ENCODE results near the gene MBD2. TPM values are rescaled to one million over a fixed set of nuclear protein-coding genes. Genes with fewer than 3 reads are reported as not detected.
"Not testable (repeated sequence)": the region's sequence is repeated elsewhere in the genome, so short reads cannot be mapped to it uniquely, and the experiment has no call there.

Gene MBD2
- total and polyA plus RNA-seq, 8 donors, result 62.3 to 89.6 (median 76.3) TPM

DNA sequence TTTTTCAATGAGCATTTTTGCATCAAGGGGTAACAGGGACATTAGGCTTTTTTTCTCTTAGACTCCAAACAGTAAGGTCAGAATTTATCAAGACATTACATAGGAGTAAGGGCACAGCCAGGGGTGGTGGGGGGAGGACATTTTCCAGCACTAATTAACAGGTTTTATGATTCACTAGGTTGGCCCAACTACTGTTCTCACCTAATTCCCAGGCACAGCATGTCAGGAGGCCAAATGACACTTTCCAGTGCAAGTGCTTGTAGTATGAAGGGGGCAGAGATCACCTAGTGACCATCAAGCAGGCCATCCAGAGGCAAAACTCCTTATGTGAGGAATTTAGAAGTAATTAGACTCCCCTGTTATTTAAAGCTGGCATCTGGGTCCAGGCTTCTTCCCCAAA lies 3.9 kb upstream of the MBD2 start:
- TF ChIP-seq, protein P1, sequence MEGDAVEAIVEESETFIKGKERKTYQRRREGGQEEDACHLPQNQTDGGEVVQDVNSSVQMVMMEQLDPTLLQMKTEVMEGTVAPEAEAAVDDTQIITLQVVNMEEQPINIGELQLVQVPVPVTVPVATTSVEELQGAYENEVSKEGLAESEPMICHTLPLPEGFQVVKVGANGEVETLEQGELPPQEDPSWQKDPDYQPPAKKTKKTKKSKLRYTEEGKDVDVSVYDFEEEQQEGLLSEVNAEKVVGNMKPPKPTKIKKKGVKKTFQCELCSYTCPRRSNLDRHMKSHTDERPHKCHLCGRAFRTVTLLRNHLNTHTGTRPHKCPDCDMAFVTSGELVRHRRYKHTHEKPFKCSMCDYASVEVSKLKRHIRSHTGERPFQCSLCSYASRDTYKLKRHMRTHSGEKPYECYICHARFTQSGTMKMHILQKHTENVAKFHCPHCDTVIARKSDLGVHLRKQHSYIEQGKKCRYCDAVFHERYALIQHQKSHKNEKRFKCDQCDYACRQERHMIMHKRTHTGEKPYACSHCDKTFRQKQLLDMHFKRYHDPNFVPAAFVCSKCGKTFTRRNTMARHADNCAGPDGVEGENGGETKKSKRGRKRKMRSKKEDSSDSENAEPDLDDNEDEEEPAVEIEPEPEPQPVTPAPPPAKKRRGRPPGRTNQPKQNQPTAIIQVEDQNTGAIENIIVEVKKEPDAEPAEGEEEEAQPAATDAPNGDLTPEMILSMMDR (IDR thresholded peaks at IDR 0.05), result no peak
- H3K9me3 ChIP-seq, result no peaks in the 10 kb centered on the region
- intact Hi-C loops (cut with DNase I), result no loop called here
- H3K27me3 ChIP-seq, result no peaks in the 10 kb centered on the region
- no peak overlapping the region for H3K4me3 ChIP-seq
- H3K4me1 ChIP-seq, result peaks cover 1 to 9% of the 10 kb centered on the region in 2 donors
- ATAC-seq, result no peak
- no peak overlapping the region for H3K27ac ChIP-seq
- DNase-seq, result no peak
- no peaks in the 10 kb centered on the region for H3K36me3 ChIP-seq

DNA sequence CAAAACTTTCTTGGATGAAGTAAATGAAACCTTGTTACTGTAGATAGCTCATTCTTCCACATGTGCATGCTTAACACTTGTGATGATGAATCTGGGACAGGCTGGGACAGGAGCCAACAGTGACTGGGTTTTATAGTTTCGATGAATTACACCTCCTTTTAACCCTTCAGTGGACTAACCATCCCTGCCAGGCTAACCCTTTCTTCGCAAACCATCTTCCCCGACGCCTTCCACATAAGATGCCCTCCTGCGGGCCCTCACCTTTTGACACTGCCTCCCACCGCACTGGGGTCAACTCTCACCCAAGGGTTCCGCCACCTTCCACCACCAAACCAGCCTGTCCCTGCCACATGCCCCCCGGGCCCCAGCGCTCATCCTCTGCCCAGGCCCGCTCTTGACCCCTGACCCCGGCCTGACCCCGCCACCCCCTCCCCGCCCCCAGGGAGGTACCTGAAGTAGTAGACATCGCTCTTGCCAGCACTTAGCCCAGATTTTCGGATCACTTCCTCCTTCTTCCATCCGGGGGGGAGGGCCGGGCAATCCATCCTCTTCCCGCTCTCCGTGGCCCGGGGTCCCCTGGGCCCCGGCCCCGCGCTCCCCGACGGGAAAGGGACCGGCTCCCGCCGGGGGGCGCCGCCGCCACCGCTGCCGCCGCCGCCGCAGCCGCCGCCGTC lies 764 bp downstream of the MBD2 start:
- TF ChIP-seq, protein P1 (IDR thresholded peaks at IDR 0.05), result peak in 1 of 2 donors; percentile 3
- peak overlapping the region; percentile 48 to 83 for H3K27ac ChIP-seq
- no peaks in the 10 kb centered on the region for H3K27me3 ChIP-seq
- H3K9me3 ChIP-seq, result no peaks in the 10 kb centered on the region
- H3K4me3 ChIP-seq, result peak overlapping the region; percentile 44 to 76
- intact Hi-C loops (cut with DNase I), result no loop called here
- ATAC-seq (peak; percentile 16), DNase-seq (peak; percentile 42 to 83 (median 62))
- no peaks in the 10 kb centered on the region for H3K36me3 ChIP-seq
- H3K4me1 ChIP-seq, result peaks cover 13 to 51% of the 10 kb centered on the region in 2 donors

DNA sequence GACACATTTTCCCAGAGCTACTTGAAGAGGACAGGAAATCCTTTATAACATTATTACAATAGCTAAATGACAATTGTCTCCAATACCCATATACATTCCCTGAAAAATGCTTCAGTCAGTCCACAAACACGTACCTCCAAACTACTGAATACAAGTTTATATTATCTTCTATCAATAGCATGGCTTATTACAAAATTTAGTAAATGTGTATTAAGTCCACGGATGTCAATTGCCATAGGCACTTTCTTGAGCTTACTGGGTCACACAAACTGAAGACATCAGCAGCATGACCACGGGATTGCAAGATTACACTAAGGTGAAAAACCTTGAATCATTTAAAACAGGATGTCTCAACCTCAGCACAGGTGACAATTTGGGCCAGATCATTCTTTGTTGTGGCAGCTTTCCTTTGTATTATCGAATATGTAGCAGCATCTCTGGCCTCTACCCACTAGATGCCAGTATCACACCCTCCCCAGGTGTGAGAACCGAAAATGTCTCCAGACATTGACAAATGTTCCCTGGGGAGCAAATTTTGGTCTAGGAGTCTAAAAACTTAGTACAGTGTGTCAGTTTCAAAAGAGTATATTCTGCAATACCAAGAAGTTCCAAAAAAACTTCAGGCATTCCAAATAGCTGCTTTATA lies 1.4 kb downstream of the MBD2 start:
- intact Hi-C loops (cut with DNase I), result no loop called here
- no peaks in the 10 kb centered on the region for H3K9me3 ChIP-seq
- no peaks in the 10 kb centered on the region for H3K27me3 ChIP-seq
- DNase-seq (peak in 2 of 4 donors; percentile 8 to 21), ATAC-seq (no peak)
- H3K4me1 ChIP-seq, result peaks cover 13 to 57% of the 10 kb centered on the region in 2 donors
- TF ChIP-seq, protein P1 (IDR thresholded peaks at IDR 0.05), result peak in 1 of 2 donors; percentile 15
- H3K27ac ChIP-seq, result peak overlapping the region in 1 of 2 donors; percentile 83
- H3K4me3 ChIP-seq, result peak overlapping the region; percentile 44 to 76
- H3K36me3 ChIP-seq, result no peaks in the 10 kb centered on the region

DNA sequence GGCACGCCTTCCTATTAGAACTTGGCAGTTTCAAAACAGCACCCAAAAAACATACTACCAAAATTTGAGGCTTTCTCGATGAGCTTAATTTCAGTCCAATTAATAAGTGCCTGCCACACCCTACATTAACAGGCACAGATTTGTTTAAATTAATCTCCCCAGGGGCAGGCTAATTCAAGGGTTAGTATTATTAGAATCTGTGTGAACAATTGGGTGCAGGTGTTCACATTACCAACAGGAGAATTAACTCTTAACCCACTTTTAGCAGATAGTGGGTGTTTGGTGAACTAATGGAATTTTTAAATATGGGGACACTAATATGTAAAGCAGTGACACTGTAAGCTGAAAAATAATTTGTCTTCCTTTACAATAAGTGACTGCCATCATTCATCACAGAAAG lies 4.1 kb downstream of the MBD2 start:
- Histone ChIP-seq H3K4me1 (peaks cover 13 to 72% of the 10 kb centered on the region in 2 donors), H3K27me3 (no peaks in the 10 kb centered on the region), H3K27ac (no peak overlapping the region), H3K4me3 (no peak overlapping the region), H3K9me3 (no peaks in the 10 kb centered on the region), H3K36me3 (no peaks in the 10 kb centered on the region)
- ATAC-seq, result no peak
- TF ChIP-seq, protein P1 (IDR thresholded peaks at IDR 0.05), result no peak
- intact Hi-C loops (cut with DNase I), result no loop called here
- no peak for DNase-seq

DNA sequence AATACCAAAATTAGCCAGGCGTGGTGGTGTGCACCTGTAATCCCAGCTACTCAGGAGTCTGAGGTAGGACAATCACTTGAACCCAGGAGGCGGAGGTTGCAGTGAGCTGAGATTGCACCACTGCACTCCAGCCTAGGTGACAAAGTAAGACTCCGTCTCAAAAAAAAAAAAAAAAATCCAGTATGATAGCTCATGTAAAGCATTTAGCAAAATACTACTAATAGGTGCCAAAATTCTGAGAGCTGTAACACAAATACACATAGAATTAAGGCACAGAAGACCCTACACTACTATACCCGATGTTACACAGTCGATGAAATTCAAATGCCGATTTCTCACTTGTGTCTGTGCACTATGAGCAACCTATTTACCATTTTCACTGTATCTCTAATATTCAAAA lies 5.7 kb downstream of the MBD2 start:
- H3K4me3 ChIP-seq; H3K9me3 ChIP-seq; H3K27ac ChIP-seq; DNase-seq; H3K27me3 ChIP-seq; intact Hi-C loops (cut with DNase I); H3K36me3 ChIP-seq; ATAC-seq: not testable (repeated sequence)
- peaks cover 13 to 75% of the 10 kb centered on the region in 2 donors for H3K4me1 ChIP-seq
